ENCODE results near the gene TGFBR2. TPM values are rescaled to one million over a fixed set of nuclear protein-coding genes. Genes with fewer than 3 reads are reported as not detected.

Gene TGFBR2
- total RNA-seq, 4 donors from 2014 or later = 10.1 to 114 (median 48.7) TPM

DNA sequence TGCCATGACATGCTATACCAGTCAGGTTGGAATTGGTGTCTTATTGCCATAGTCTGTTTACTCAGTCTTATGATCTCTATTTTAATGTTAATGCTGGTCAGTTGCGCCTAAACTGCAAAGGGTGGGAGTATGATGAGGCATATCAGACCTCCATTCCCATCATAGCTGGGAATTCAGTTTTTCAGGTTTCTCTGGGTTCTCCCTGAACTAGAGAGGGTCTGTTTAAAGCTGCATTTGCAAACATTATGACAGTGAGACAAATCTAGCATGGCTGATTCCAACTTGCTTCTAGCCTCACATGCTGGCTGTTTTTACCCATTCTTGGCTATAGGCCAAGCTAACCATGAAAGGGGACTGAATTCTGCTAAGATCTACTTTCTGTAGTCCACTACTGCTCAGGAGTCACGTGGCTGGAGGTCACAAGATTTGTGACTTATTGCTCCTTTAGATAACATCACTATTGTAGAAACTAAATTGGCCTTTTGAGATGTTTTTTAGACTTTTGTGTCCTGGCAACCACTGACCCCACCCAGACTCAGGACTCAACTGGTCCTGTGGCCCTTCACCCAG lies 96.5 kb downstream of the TGFBR2 start:
- Histone ChIP-seq H3K36me3 (no peaks in the 10 kb centered on the region), H3K9me3 (no peaks in the 10 kb centered on the region), H3K4me1 (no peaks in the 10 kb centered on the region), H3K4me3 (no peak overlapping the region), H3K27ac (no peak overlapping the region), H3K27me3 (no peaks in the 10 kb centered on the region)
- intact Hi-C loops (cut with DNase I) = no loop called here
- WGBS, 2 donors = 72 to 87% methylated on average over 2 of the region's 2 CpGs
- TF ChIP-seq, protein P1, sequence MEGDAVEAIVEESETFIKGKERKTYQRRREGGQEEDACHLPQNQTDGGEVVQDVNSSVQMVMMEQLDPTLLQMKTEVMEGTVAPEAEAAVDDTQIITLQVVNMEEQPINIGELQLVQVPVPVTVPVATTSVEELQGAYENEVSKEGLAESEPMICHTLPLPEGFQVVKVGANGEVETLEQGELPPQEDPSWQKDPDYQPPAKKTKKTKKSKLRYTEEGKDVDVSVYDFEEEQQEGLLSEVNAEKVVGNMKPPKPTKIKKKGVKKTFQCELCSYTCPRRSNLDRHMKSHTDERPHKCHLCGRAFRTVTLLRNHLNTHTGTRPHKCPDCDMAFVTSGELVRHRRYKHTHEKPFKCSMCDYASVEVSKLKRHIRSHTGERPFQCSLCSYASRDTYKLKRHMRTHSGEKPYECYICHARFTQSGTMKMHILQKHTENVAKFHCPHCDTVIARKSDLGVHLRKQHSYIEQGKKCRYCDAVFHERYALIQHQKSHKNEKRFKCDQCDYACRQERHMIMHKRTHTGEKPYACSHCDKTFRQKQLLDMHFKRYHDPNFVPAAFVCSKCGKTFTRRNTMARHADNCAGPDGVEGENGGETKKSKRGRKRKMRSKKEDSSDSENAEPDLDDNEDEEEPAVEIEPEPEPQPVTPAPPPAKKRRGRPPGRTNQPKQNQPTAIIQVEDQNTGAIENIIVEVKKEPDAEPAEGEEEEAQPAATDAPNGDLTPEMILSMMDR (IDR thresholded peaks at IDR 0.05) = no peak
- no peak for TF ChIP-seq POLR2A (IDR thresholded peaks at IDR 0.05)
- no peak for DNase-seq

- Histone ChIP-seq H3K36me3 (no peaks in the 10 kb centered on the region), H3K4me3 (no peak overlapping the region), H3K9me3 (no peaks in the 10 kb centered on the region), H3K27ac (no peak overlapping the region), H3K27me3 (no peaks in the 10 kb centered on the region), H3K4me1 (no peaks in the 10 kb centered on the region)
- WGBS, 2 donors = 78 to 86% methylated on average over 9 of the region's 9 CpGs
- DNase-seq = no peak
- TF ChIP-seq POLR2A (IDR thresholded peaks at IDR 0.05) = no peak
- TF ChIP-seq, protein P1 (IDR thresholded peaks at IDR 0.05) = no peak
- intact Hi-C loops (cut with DNase I) = no loop called here
Measured at GRCh38 chr3:30704931-30705890, 98.8 kb downstream of the TGFBR2 start.

DNA sequence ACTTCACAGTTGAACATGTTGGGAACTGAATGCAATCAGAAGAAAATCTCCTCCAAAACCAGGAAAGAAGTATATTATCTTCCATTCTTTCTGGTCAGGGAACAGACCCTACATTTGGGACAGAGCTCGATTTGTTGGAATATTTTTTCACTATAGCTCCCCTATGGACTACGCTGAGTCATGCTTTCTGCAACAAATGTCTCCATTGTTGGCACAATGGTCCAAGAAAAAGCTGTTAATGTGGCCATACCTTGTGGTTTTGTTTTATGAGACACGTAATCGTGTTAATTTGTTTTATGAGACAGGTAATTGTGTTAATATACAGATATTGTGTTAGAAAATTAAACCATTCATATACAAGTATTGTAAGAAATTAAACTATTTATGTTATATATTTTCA lies 101.4 kb downstream of the TGFBR2 start:
- Histone ChIP-seq H3K27me3 (no peaks in the 10 kb centered on the region), H3K4me3 (no peak overlapping the region), H3K27ac (no peak overlapping the region), H3K9me3 (no peaks in the 10 kb centered on the region), H3K4me1 (no peaks in the 10 kb centered on the region), H3K36me3 (no peaks in the 10 kb centered on the region)
- intact Hi-C loops (cut with DNase I) = no loop called here
- DNase-seq = no peak
- 87 to 91% methylated on average over 4 of the region's 4 CpGs for WGBS, 2 donors
- TF ChIP-seq POLR2A (IDR thresholded peaks at IDR 0.05) = no peak
- TF ChIP-seq, protein P1 (IDR thresholded peaks at IDR 0.05) = no peak

- no peak for DNase-seq
- TF ChIP-seq, protein P1 (IDR thresholded peaks at IDR 0.05) = no peak
- TF ChIP-seq POLR2A (IDR thresholded peaks at IDR 0.05) = no peak
- intact Hi-C loops (cut with DNase I) = no loop called here
- Histone ChIP-seq H3K36me3 (no peaks in the 10 kb centered on the region), H3K9me3 (no peaks in the 10 kb centered on the region), H3K4me1 (no peaks in the 10 kb centered on the region), H3K27ac (peak overlapping the region in 1 of 4 donors; percentile 3), H3K4me3 (no peak overlapping the region), H3K27me3 (no peaks in the 10 kb centered on the region)
Measured at GRCh38 chr3:30708472-30708871, 102.1 kb downstream of the TGFBR2 start.

DNA sequence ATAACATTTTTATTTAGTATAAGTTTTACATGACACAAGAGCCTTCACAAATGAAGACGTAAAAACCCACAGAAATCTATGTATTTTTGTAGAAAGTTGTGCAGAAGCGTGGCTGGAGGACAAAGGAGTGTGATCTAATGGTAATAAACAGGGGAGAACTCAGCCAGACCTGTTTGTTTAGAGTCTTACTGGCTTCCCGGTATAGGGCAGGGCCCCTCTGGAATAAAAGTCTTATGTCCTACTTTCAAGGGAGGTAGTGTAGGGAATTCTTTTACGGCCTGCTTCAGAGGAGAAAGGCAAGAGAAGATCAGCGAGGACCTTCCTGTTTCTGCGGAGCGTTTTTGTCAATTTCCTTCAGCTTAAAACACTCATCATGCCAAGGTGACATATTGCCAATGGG lies 103.6 kb downstream of the TGFBR2 start:
- no peaks in the 10 kb centered on the region for H3K9me3 ChIP-seq
- no peak overlapping the region for H3K4me3 ChIP-seq
- no peak for TF ChIP-seq POLR2A (IDR thresholded peaks at IDR 0.05)
- TF ChIP-seq, protein P1 (IDR thresholded peaks at IDR 0.05) = no peak
- H3K27me3 ChIP-seq = no peaks in the 10 kb centered on the region
- H3K27ac ChIP-seq = no peak overlapping the region
- H3K36me3 ChIP-seq = no peaks in the 10 kb centered on the region
- intact Hi-C loops (cut with DNase I) = no loop called here
- no peak for DNase-seq
- 78 to 85% methylated on average over 7 of the region's 7 CpGs for WGBS, 2 donors
- H3K4me1 ChIP-seq = no peaks in the 10 kb centered on the region

Measured in esophagus squamous epithelium (tissue), 5 donors.